GF-D8 (cell line): ENCODE results near the gene TRABD2B.

Source experiments
- DNase-seq: peaks from one replicate; lab custom pipeline; 2025; lab: John Stamatoyannopoulos, UW

The TRABD2B gene

DNA sequence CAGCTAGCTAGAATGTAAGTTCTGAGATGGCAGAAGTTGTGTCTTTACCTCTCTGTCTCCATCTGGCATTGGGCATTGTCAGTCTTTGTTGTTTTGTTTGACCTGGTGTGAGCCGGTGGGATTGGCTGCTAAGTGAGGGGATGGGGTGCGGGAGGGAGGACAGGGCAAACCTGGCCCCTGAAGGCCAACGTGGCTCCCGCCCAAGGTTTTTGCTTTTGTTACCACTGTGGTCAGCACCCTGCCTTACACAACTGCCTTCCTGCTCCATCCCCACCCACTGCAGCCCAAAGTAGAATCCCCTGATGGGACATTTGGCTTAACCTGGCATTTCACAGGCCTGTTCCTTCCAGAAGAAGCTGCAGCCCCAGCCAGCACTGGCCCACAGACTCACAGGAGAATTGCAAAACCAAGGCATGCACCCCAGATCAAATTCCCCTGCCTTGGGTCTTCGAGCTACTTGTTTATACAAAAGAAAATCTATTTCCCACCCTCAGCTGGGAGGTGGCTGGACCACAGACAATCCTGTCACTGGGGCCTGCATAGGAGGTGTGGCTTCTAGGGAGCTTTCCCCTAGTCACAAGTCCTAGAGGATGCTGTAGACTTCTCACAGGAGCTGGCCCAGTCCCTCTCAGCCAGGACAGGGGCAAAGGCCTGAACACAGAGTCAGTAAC is 147.5 kb downstream of the TRABD2B start:
- DNase-seq, result no peak

DNA sequence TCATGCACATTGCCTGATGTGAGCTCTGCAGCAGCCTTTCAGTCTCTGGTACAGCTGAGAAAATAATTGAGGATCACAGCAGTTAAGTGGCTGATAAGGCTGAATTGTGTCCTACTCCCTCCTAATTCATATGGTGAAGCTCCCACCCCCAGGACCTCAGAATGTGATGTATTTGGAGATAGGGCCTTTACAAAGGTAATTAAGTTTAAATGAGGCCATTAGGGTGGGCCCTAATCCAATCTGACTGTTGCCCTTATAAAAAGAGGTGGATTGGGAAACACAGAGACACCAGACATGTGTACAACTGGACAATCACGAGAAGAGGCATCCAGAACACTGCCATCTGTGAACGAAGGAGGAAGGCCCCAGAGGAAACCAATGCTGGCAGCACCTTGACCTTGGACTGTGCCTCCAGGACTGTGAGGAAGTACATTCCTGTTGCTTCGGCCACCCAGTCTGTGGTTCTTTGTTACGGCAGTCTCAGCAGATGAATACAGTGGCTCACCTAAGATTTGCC is 148.1 kb downstream of the TRABD2B start:
- DNase-seq, result no peak

DNA sequence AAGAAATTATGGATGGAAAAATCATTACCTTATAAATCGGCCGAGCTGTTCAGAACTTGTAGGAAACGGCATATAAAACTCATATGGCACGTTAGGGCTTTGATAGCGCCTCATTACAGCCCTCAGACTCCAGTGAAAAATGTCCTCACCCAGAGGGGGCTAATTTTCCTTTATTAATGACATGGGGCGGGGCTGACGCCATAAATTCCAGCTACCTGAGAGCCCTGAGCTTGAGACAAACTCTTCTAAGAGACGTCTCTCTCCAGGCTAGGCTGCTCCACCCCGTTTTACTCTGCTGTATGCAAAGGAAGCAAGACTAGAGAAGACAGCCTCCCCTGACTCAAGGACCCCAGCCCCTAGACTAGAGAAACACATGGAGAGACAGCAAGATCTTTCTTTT is 149.4 kb downstream of the TRABD2B start:
- DNase-seq, result no peak

DNA sequence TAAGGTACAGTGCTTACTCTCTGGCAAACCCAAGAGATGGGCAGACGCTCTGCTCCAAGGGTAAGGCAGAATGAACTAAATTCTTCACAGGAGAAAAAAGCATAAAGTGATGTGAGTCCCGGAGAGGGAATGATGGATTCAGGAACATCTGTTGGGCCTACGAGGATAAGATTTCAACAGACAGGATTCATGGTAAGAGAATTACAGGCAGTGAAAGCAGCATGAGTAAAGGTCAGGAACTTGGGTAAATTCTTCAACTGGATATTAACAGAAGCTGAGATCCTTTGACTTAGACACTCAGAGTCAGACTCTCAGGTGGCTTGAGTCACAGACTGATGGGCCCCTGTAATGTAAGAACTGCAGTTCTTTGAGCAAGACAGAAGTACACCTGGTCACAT is 152.6 kb downstream of the TRABD2B start:
- no peak for DNase-seq

DNA sequence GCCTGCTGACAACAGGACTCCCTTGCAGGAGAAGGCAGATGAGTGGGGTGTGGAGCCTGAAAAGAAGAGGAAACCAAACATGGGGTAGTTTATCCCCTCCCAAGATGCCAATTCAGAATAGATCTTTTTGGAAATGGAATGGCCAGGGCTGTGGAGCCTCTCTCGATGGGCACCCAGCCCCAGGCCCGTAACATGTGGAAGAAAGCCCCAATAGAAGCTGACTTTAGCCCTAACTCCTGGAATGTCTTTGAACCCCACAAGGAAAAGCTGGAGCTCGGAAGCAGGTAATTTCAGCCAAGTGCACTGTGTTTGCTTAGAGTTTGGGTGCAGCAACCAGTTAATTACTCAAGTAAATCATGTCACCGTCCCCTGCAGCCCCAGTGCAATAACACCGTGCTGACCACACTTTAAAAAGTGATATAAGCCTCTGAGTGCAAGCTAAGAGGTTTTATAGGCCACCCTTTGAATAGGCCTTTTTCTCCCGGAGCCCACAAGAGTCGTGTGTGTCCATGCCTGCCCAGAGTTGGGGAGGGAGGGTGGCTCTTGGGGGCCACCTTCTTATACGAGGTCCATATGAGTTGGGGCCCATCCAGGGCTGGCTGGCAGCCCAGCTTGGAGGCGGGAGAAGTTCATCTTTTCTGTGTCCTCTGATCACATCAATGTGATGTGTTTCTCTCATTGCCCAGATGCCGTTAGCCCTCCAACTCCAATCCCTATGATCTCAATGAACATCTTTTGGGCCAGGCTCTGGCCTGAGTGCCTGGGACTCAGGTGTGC is 153.2 kb downstream of the TRABD2B start:
- DNase-seq, result no peak

DNA sequence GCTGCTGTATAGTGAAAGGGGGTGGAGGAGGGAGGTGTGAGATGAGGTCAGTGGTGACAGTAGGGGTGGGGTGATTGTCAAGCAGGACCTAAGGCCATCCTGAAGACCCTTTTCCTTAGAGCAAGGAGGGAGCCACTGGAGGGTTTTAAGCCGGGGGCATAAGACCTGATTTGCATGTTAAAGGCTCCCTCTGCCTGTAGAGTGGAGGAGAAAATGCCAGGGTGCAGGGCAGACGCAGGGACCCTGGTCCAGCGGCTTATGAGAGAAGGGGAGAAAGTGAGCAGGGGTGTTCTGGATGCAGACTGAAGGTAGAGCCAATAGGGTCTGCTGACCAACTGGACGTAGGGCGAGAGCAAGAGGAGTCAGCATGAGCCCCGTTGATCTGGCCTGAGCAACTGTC is 154.1 kb downstream of the TRABD2B start:
- no peak for DNase-seq

DNA sequence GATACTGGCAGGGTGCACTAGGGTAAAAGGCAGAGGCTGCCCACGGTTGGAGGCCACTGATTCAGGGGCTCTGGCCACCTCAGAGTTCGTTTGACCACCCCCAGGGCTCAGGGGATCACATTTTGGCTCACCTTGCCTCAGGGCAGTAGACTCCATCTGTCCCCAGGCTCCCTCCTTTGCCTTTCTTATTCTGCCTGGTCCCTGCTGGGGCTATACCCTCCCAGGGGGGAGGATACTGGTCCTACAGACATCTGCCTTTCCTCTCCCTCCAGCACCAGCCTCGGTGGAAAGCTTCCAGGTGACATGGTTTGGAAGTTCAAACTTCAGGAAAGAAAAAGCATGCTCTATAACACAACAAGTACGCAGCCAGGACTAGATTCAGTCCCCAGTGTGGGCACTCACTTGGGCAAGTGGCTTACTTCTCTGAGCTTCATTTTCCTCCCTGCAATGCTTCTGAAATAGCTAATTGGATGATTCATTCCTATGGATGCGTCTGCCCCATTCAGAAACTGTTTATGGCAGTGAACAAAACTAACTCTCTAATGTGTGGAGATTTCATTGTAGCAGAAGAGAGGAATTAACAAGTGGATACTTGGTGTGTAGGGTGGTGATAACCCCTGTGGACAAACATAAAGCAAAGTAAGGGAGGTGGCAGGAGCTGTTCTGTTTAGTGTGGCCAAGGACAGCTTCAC is 154.8 kb downstream of the TRABD2B start:
- DNase-seq, result no peak

DNA sequence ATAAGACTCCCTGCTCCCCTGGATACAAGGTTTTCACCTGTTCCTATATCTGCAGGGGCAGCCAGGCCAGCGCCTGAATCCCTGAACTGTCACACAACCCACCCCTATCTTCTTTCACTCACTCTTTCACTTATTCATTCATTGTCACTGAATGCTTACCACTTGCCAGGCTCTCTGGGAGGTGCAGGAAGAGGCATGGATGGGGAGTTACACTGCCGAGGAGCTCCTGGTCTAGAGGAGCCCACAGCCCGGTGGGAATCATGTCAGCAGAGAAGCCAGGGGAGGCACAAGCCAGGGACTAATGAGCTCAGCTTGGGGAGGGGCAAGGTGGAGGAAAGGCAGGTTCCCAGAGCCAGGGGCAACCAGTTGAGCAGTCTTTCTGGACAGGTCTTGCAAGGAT is 155.8 kb downstream of the TRABD2B start:
- DNase-seq, result no peak

DNA sequence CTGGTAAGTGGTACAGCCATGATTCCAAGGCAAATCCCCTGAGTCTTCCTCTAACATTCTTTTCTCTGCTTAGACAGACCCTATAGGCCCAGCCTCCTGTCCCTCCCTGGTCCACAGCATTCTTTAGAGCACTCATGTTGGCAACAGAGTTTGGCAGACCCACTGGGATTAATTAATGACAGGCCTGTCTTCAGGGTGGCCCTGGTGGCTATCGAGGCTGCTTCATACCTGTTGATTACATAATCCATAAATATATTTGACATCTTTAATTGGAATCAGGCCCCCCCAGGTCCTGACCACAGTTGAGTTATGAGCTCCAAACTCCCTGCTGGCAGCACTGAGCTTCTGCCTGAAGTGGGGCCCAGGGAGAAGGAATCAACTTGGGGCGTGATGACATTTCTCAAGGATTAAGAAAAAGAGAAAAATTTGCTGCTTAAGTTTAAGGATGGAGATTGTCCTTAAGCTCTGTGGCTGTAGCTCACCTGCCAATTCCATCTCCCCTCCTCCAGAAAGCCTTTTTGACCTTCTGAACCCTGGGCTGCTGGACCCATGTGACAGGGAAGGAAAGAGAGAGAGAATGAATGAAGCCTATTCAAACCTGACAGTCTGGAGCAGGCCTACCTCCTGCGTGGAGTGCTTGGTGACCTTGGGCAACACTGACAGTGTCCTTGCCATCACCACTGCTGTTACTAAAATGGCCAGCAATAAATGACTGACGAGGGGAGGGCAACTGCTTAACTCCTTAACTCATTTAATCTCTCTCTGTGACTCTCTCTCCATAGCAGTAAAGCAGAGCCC is 156.6 kb downstream of the TRABD2B start:
- DNase-seq, result no peak

DNA sequence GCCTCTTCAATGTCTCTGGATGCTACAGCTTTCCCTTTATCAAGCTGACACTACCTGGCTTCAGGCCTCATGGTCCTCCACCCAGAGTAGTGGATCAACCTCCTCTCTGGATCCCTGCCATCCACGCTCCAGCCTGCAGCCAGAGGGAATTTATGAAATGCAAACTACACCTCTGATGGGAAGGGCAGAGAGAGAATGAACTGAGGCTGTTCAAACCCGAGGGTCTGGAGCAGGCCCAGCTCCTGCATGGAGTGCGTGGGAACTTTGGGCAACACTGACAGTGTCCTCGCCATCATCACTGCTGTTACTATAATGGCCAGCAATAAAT is 157.8 kb downstream of the TRABD2B start:
- no peak for DNase-seq

DNA sequence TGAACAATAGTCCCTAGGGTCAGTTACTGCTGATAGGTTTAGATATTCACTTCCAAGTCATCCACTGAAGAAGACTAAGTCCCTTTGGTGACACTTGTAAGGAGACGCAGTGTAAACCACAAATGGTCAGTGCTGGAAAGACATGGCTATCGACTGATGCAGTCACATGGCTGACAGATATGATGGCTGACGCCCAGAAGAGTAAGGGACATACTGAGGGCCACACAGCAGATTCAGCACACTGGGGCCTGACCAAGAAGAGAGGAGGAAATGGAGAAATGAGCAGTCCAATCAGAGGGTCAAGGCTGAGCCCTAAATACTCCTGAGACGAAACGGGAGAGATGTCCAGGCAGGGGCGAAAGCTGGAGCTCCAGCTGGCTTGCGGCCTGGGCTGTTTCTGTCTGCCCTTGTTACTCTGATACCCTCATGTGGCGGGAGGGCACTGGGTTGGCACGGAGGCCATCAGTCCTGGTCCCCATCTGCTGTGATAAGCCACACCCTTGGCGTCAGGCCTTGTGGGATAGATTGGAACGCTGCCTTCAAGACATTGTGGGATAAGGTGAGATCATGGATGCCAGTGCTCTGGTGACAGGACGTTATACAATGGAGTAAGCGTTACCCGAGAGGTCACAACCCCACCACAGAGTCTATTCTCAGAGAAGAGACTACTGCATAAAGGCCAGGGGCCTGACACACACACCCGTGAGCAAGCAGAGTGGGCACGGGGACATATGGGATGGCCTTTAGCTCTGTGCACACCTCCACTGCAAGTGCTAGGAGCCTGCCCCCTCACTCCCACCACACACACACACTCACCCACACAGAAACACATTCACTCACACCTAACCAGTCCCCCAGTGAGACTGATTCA is 158.4 kb downstream of the TRABD2B start:
- no peak for DNase-seq

DNA sequence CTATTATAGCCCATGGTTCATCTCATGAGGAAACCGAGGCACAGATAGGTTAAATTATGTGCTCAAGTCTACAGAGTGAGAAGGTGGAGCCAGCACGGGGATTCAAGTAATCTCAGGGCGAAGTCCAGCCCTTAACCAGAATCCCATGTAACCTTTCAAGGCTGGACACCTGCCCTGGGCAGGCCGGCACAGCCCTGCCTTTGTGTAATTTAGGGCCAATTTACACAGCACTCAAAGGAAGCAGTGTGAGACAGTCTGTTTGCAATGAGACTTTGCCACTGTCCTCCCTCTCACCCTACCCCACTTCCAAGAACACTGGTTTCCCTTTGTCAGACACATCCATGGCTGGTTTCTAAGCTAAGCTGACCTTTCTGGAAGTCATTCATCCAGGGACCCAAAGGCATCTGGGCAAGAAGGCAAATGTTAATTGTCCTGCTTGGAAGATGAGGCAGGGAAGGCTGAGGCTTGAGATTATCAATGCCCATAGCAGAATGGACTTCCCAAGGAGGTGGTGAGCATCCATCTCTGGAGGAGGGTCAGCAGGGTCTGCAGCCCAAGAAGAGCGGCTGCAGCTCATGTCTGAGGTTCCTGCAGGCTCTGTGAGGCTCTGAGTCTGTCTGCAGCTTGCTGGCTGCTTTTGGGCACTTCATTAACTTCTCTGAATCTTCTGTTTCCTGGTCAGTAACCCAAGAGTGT is 159.2 kb downstream of the TRABD2B start:
- no peak for DNase-seq

DNA sequence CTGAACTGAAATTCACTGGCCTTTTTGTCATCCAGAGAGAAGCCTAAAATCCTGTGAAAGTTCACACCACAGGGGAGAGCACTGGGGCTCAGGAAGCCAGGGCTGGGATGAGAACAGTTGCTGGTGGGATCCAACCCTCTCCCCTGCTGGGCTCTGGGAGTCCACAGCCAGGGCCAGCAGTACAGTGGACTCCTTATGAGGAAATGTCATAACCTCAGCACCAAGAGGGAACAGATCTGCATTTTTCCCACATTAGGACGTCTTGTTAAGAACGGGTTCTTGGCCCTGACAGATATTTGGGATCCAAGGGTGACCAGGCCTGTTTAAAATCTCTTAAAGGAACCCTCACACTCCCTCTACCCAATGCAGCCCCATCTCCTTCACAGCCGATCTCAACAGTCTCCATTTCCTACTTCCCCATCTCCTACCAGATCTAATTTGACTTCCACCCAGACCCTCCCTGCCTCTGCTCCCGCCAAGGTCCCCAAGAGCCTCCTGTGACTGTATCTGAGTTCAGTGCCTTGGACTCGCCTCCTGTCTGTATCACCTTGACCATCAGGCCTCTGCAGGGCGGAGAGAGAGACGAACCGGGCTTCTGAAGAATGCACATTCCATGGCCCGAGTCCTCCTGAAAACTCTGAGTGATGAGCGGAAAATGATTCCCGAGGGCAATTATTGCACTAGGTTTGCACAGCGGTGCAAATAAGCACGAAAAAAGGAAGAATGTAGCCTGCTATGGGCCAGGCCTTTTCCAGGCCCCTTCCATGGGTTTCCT is 159.9 kb downstream of the TRABD2B start:
- no peak for DNase-seq

DNA sequence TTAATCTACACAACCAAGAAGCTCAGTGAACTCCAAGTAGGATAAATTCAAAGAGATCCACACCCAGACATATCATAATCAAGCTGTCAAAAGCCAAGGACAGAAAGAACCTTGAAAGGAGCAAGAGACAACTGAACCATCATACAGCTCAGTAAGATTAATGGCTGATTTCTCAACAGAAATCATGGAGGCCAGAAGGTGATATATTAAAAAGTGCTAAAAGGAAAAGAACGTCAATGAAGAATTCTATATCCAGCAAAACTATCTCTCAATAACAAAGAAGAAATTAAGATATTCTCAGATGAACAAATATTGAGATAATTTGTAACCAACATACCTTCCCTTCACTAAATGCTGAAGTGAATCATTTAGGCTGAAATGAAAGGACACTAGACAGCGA is 161.8 kb downstream of the TRABD2B start:
- no peak for DNase-seq

DNA sequence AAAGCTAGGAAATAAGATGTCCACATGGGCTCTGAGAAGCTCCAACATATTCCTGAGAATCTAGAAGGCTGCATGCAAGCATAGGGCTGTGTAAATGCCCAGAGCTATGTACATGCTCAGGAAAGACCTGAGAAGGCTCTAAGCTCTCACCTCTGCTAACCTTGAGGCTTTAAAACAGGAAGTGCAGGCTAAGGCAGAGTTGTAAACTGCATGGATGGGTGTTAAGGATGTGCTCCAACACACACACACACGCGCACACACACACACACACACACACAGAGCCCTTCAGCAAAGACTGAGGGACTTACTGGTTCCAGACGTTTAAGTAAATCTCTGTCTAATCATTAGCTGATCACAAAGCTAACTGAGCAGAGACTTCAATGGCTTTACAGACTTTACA is 162.9 kb downstream of the TRABD2B start:
- DNase-seq, result no peak

DNA sequence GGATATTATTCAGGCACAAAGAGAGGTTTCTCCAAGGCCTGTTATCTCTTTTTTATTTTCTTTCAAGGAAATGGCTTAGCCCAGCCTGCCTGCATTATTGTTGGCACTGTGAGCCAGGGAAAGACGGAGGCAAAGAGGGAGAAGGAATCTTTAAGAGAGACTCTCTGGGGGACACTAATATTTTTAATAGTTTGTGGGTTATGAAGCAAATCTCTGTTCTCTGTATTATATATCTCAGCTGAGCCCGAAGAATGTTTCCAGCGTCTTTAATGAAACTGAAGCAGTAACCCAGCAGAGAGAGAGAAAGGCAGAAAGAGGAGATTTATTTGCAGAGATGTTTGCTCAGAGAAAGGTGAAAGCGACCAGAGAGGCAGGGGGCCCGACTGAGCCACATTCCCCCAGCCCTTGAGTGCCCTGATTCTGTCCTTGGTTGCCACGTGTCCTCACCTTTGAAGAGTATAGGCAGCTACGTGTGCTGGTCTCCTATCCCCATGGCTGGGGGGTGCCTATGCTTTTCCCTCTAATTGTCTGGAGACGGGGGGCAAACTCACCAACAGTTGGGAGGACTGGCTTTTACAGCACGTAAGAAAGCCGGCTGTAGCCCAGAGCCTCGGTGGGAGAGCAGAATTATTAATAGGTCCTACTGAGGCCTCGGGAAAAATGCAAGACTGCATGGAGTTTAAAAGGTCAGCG is 166.4 kb downstream of the TRABD2B start:
- no peak for DNase-seq

DNA sequence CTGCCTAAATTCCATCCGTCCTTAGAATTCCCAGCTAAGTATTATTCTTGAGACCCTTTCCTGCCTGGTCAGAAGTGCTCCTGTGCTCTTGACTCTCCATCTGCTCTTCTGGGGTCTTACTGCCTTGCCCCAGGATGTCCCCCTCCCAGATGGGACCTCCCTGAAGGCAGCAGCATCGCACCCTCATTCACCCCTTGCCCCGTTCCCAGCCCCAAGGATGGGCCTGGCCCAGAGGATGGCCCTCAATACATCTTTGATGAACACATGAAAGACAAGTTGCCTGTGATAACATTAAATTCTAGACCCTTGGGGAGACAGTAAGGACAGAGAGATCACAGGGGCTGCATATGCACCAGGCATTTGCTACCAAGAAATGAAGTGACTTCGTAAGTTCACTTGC is 167.2 kb downstream of the TRABD2B start:
- no peak for DNase-seq

DNA sequence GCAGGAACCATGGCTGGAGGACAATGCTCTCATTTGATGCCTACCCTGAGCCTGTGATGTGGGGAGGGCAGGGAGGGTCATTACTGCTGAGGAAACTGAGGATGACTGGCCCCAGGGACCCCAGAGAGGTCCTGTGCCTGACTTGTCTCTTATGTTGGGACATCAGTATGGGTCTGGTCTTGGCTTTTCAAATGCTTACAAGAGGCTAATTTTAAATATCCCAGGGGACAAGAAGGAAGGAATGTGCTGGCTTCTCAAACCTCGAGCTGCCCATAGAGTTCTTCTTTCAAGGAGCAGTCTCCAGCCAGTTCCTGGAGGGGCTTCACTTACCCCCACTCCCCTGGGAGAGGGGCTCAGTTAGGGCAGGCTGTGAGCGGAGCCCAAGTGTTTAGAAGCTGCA is 168.2 kb downstream of the TRABD2B start:
- DNase-seq, result no peak

DNA sequence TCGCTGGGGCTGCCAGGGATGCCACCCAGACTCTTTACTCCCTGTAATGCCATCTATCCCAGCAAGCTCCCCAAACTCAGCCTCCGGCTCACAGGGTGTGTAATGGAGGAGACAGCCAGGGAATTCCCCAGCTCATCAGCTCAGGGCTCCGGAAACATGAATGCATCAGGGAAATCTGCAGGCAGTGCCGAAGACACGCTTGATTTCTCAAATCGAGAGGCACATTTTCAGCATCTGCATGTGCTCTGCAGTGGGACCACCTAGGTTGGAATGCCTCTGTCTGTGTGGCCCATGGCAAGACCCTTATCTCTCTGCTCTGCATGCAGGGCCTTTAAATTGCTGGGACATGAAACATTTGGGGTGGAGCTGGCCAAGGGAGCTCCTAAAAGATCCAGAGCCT is 170.1 kb downstream of the TRABD2B start:
- no peak for DNase-seq
